Endodermal cell (in vitro differentiated cells): ENCODE data around the gene EDEM2. TPM values are rescaled to one million over a fixed set of nuclear protein-coding genes. Genes with fewer than 3 reads are reported as not detected.
"Not testable (repeated sequence)": the region's sequence is repeated elsewhere in the genome, so short reads cannot be mapped to it uniquely, and the experiment has no call there.

Experiments used
- DNase-seq: peaks from one replicate; pipeline ENCODE4 v3.0.0-alpha.2; 2017
- H3K27ac ChIP-seq: 2 replicates; pipeline ENCODE4 v1.5.1; 2013; ENCODE audit warnings: mild to moderate bottlenecking, low read depth, low read length, moderate library complexity
- H3K27me3 ChIP-seq: 2 replicates; pipeline ENCODE4 v1.6.1; 2013; ENCODE audit warnings: mild to moderate bottlenecking, low read length, moderate library complexity; ENCODE audit not compliant: insufficient read depth, control insufficient read depth, poor library complexity, severe bottlenecking
- H3K36me3 ChIP-seq: 2 replicates; pipeline ENCODE4 v1.7.0; 2013; ENCODE audit warnings: mild to moderate bottlenecking, low read length, moderate library complexity; ENCODE audit not compliant: control insufficient read depth, insufficient read depth
- H3K4me1 ChIP-seq: one replicate; pipeline ENCODE4 v1.7.0; 2013; ENCODE audit warnings: low read length; ENCODE audit not compliant: control insufficient read depth, insufficient read depth
- H3K4me3 ChIP-seq: 2 replicates; pipeline ENCODE4 v1.5.1; 2013; ENCODE audit warnings: mild to moderate bottlenecking, low read length, moderate library complexity
- H3K9ac ChIP-seq: 2 replicates; pipeline ENCODE4 v1.6.1; 2013; ENCODE audit warnings: mild to moderate bottlenecking, low read length, moderate library complexity; ENCODE audit not compliant: poor library complexity, severe bottlenecking; ENCODE audit errors: extremely low read depth
- H3K9me3 ChIP-seq: 2 replicates; pipeline ENCODE4 v1.6.1; 2013; ENCODE audit warnings: mild to moderate bottlenecking, low read length, moderate library complexity; ENCODE audit not compliant: control insufficient read depth
- H3K27ac Mint-ChIP-seq: 2 replicates; pipeline ENCODE4 v1.8.0; 2020; ENCODE audit warnings: mixed read lengths
- H3K27me3 Mint-ChIP-seq: 2 replicates; pipeline ENCODE4 v1.8.0; 2021; ENCODE audit warnings: mild to moderate bottlenecking, mixed read lengths; ENCODE audit not compliant: insufficient read depth
- H3K36me3 Mint-ChIP-seq: 2 replicates; pipeline ENCODE4 v1.8.0; 2020; ENCODE audit warnings: low read depth, mixed read lengths
- H3K4me1 Mint-ChIP-seq: 2 replicates; pipeline ENCODE4 v1.8.0; 2020; ENCODE audit warnings: mixed read lengths
- H3K4me3 Mint-ChIP-seq: 2 replicates; pipeline ENCODE4 v1.8.0; 2020; ENCODE audit warnings: mild to moderate bottlenecking, moderate library complexity, mixed read lengths
- H3K9me3 Mint-ChIP-seq: 2 replicates; pipeline ENCODE4 v1.8.0; 2020; ENCODE audit warnings: mild to moderate bottlenecking, mixed read lengths
- CTCF ChIP-seq: fragments of 200-600 bp; sonication (generic); conservative IDR thresholded peaks from 2 replicates; pipeline ENCODE4 v1.5.0; 2021; ENCODE audit warnings: antibody characterized with exemption, mild to moderate bottlenecking
- WGBS, 2 experiments: methylation state at CpG; one replicate each; pipeline versions ENCODE4 v1.1.5 to v1.1.7; 2013; ENCODE audit warnings: missing lambda C conversion rate in 2 of 2, mixed read lengths in 1 of 2; ENCODE audit not compliant: insufficient coverage in 1 of 2, insufficient read length in 1 of 2; 5-methylcytosine and 5-hydroxymethylcytosine counted together
- total RNA-seq, 2 donors: library from RNA; stranded (reverse); fragmentation: NEBNext Ultra II Directional in 1 of 2; extraction: Animal tissue kit (Norgen Biotek cat#: 25700) in 1 of 2; gene quantifications; 2 replicates in 1 of 2; 3 replicates in 1 of 2; pipeline ENCODE4 v1.2.1, GENCODE V29; 2021

EDEM2 gene
- total RNA-seq, 2 donors from 2014 or later, result 21.4 to 32.2 TPM

GRCh38 chr20:35077872-35078271, 69.3 kb downstream of the EDEM2 start:
- H3K27me3 ChIP-seq, result no peaks in the 10 kb centered on the region
- DNase-seq, result no peak
- Mint-ChIP-seq H3K27ac (no peak overlapping the region), H3K9me3 (peaks cover 67% of the 10 kb centered on the region), H3K4me3 (no peak overlapping the region), H3K36me3 (peaks cover 68% of the 10 kb centered on the region), H3K27me3 (no peaks in the 10 kb centered on the region), H3K4me1 (no peaks in the 10 kb centered on the region)
- H3K9ac ChIP-seq, result no peak overlapping the region
- H3K4me3 ChIP-seq, result peak overlapping the region; percentile 54
- H3K36me3 ChIP-seq, result peaks cover 32% of the 10 kb centered on the region
- WGBS, 2 experiments, result 93 to 97% methylated on average over 3 of the region's 5 CpGs
- no peaks in the 10 kb centered on the region for H3K4me1 ChIP-seq
- H3K9me3 ChIP-seq, result peaks cover 23% of the 10 kb centered on the region
- no peak for TF ChIP-seq CTCF
- no peak overlapping the region for H3K27ac ChIP-seq

- TF ChIP-seq CTCF, result no peak
- Histone ChIP-seq H3K4me1 (no peaks in the 10 kb centered on the region), H3K27ac (no peak overlapping the region), H3K9me3 (peaks cover 23% of the 10 kb centered on the region), H3K27me3 (no peaks in the 10 kb centered on the region), H3K36me3 (peaks cover 32% of the 10 kb centered on the region), H3K9ac (no peak overlapping the region), H3K4me3 (peak overlapping the region; percentile 54)
- 92 to 93% methylated on average over 5 of the region's 5 CpGs for whole genome bisulfite sequencing, 2 experiments
- peaks cover 73% of the 10 kb centered on the region for H3K36me3 Mint-ChIP-seq
- H3K4me1 Mint-ChIP-seq, result no peaks in the 10 kb centered on the region
- peaks cover 72% of the 10 kb centered on the region for H3K9me3 Mint-ChIP-seq
- no peak overlapping the region for H3K27ac Mint-ChIP-seq
- no peak for DNase-seq
- no peak overlapping the region for H3K4me3 Mint-ChIP-seq
- no peaks in the 10 kb centered on the region for H3K27me3 Mint-ChIP-seq
Observed at GRCh38 chr20:35077341-35077740, 69.8 kb downstream of the EDEM2 start.

- not testable (repeated sequence) for H3K27me3 Mint-ChIP-seq, H3K27me3 ChIP-seq, H3K4me1 Mint-ChIP-seq, H3K9me3 ChIP-seq, H3K27ac ChIP-seq, DNase-seq, H3K4me1 ChIP-seq, H3K27ac Mint-ChIP-seq, H3K9ac ChIP-seq, H3K4me3 ChIP-seq, H3K4me3 Mint-ChIP-seq
- peaks cover 81% of the 10 kb centered on the region for H3K36me3 Mint-ChIP-seq
- H3K9me3 Mint-ChIP-seq, result peaks cover 50% of the 10 kb centered on the region
- 97 to 100% methylated on average over 2 to 7 of the region's 8 CpGs for WGBS, 2 experiments
- H3K36me3 ChIP-seq, result peaks cover 19% of the 10 kb centered on the region
Observed at GRCh38 chr20:35071436-35072153, 75.5 kb downstream of the EDEM2 start.
